ENCODE results near the gene SETD4.
"Not testable (repeated sequence)": the region's sequence is repeated elsewhere in the genome, so short reads cannot be mapped to it uniquely, and the experiment has no call there.

The SETD4 gene

DNA sequence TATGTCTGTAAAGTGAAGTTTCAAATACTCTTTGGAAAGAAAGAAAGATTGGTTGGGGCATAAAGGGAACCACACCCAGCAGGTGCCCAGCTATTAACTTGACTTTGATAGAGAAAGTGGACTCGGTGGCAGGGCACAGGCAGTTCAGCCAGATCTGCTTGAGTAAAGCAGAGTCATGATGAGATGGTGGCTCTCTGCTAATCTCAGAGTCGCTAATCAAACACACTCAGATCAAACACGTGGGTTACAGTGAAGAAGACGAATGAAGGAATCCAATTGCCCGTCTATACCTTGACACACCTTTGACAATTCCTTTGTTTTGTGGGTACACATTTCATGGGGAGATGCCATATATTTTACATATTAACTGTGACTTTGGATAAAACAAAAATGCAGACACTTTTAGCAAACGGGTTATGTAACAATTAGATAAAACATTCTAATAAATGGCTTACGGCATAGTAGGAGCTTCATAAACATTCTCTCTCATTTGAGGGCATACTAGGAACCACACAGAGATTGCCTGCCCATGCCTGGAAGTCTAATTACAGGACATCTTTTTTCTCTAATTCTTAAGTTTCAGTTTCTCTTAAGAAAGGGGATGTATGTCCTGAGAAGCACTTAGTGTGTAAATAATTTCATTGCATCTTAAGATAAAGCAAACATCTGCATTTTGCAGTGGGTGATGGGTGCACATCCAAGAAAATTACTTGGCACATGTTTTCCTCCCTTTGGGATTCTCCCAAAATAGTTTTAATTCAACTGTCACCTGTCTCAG is 16.7 kb upstream of the SETD4 start:
- no peak for DNase-seq

DNA sequence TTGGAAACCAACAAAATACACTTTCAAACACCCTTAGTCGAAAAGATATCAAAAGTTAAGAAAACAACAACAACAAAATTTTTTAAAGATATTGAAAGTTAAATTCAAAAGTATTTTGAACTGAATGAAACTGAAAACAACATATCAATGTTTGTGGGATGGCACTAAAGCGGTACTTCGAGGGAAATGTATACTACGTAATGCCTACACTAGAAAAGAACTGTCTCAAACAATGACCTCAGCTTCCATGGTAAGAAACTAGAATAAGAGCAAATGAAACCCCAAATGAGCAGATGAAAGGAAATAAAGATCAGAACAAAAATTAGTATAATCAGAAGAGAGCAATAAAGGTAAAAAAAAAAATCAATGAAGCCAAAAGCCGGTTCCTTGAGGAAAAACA is 15.6 kb upstream of the SETD4 start:
- DNase-seq = no peak

DNA sequence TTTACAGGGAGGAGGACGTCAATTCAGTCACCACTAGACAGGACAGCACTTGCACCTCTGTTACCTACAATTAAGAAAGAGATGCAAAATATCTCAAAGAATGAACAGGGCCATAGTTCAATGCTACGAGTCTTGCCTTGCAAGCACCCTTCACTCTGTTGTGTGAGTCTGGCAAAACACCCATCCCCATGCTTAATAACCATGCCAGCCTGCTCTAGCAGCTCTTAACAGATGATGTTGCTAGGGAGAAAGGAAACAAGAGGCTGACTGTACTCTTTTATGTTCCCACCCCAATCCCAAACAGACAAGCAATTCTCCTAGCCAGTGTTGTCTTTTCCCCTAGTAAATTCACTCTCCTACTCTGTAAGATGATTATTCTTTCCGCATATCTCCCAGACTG is 14.8 kb upstream of the SETD4 start:
- no peak for DNase-seq

DNA sequence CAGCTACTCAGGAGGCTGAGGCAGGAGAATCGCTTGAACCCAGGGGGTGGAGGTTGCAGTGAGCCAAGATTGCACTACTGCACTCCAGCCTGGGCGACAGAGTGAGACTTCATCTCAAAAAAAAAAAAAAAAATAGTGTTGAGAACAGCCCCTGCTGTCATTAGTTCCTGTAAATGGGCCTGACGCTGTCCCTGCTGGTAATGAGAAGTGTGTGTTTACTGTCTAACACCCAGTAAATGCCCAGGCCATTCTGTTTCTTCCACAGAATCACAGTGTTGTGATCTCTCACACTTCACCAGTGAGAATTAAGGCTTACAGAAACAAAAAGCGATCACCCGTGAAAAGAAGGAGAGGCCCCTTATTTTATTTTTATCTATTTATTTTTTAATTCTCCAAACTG is 13.6 kb upstream of the SETD4 start:
- not testable (repeated sequence) for DNase-seq

DNA sequence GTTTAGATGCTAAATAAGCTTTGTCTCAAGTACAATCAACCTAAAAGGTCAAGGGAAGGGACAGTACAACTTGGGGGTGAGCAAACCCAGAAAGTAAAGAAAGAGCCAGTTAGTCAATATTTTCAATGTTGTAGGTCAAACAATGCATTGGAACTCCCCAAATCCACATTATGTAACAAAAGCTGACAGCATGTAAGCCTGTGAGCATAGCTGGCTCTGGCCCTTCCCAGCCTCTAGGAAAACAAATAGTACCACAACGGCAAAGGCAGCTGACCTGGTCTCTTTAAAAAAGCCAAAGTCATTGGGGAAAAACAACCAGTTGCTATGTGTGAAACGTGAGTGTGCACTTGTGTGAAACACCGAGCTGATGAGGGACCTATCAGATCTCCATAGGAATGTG is 12.9 kb upstream of the SETD4 start:
- DNase-seq = no peak

DNA sequence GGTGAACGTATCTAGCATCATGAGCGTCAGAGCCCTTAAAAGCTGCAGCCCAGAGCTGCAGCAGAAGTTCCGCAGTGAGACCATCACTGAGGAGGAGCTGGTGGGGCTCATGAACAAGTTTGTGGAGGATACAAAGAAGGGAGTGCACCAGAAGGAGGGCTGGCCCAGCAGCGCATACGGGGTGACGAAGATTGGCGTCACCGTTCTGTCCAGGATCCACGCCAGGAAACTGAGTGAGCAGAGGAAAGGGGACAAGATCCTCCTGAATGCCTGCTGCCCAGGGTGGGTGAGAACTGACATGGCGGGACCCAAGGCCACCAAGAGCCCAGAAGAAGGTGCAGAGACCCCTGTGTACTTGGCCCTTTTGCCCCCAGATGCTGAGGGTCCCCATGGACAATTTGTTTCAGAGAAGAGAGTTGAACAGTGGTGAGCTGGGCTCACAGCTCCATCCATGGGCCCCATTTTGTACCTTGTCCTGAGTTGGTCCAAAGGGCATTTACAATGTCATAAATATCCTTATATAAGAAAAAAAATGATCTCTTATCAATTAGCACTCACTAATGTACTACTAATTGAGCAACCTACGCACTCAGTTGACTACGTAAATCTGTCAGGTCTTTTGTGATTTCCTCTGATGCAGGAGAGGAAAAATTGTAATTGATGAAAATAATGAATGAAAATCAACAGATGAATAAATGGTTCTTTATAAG is 12.3 kb upstream of the SETD4 start:
- DNase-seq = no peak

DNA sequence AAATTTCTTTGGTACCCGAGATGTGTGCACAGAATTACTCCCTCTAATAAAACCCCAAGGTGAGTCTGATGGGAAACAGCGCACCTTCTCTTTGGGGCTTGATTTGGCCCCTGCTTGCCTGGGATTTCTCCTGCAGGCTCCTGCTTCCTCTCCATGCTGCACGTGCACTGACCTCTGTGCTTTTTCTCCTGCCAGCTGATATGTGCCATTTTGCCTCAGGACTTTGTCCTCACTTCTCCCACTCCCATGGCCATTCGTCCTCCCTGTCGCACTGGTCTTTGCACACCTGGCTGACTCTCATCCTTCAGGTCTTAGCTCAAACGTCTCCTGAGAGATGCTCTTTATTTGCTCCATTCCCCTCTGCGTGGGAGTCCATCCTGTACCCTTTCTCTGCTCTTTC is 10.7 kb upstream of the SETD4 start:
- no peak for DNase-seq

DNA sequence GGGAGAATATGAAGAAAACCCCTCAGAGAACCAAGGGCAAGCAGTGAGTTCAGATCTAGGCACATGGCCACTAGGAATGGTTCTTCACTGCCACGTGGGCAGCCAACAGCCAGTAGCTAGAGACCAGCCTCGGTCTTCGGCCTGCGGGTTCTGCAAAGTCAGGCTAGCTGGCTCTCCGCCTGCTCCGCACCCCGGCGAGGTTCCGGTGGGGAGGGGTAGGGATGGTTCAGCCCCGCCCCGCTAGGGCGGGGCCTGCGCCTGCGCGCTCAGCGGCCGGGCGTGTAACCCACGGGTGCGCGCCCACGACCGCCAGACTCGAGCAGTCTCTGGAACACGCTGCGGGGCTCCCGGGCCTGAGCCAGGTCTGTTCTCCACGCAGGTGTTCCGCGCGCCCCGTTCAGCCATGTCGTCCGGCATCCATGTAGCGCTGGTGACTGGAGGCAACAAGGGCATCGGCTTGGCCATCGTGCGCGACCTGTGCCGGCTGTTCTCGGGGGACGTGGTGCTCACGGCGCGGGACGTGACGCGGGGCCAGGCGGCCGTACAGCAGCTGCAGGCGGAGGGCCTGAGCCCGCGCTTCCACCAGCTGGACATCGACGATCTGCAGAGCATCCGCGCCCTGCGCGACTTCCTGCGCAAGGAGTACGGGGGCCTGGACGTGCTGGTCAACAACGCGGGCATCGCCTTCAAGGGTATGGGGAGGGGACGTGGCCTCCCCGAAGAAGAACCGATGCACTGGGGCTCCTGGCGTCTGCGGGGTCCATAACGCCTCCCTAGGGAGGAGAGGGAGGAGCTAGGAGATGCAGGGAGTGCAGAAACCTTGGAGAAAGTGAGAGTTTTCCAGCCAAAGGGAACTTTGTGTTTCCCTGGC is 9.6 kb upstream of the SETD4 start, which contains the start of gene CBR1:
Gene CBR1, plus strand, starts transcription at position 312 of the 871 bp plus-strand sequence. Its CDS starts 92 bp downstream, at position 404.
- peak; percentile 55 for DNase-seq

DNA sequence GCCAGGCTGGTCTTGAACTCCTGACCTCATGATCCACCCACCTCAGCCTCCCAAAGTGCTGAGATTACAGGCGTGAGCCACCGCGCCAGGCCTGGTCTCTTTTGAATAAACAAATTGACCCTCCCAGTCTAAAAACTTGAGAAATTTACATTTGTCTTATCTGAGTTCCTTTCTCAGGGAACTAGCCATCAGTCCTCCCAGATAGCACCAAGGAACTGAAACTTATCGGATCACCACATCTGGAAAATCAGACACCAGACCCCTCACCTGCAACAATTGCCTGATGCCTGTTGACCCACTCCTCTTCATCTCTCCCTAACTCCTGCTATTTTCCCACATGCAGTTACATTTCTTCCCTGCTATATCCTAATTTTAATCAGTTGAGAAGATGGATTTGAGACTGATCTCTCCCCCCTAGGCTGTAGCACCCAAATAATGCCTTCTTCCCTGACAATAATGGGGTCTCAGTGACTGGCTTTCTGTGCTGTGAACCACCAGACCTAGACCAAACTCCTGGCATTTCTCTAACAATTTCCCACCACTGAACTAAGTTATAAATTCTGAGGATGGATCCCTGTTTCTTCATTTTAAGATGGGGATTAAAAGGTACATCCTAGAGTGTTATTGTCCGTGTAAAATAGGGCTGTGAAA is 8.5 kb upstream of the SETD4 start:
- DNase-seq = no peak

DNA sequence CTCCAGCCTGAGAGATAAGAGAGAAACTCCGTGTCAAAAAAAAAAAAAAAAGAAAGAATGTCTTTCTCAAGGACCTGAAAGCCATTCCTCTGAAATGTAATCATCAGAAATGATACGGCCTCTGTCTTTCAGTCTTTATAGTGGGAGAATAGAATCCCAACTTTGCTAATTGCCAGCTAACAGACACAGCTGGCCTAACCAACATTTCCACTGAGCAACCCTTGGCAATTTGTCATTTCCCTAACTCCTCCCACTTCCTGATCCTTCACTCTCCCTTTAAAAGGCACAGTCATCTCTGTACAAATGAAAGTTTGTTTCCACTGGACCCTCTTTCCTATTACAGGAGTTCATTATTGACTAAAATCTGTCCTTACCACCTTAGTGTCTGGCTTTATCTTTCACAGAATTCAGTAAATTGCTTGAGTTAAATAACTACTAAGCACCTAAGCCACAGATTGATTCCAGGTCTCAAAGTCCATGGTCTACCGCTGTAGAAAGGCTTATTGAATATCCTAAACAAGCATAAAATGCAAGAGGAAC is 5.2 kb upstream of the SETD4 start:
- no peak for DNase-seq

DNA sequence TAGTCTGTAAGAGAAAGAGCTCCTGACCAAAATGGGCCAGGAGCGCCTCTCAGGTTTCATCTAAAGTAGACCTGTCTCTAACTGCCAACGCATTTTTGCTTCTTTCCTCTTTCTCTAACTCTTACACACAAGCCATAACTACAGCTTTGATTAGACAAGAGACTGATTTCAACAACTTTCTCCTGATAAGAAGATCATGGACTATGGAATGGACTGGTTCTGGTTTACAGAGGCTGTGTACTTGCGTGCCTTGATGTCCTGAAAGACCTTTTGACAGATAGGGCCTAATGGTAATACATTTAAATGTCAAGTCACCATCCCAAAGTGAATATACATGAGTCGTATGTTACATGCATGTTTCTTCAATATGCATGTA is 3.7 kb upstream of the SETD4 start:
- no peak for DNase-seq

DNA sequence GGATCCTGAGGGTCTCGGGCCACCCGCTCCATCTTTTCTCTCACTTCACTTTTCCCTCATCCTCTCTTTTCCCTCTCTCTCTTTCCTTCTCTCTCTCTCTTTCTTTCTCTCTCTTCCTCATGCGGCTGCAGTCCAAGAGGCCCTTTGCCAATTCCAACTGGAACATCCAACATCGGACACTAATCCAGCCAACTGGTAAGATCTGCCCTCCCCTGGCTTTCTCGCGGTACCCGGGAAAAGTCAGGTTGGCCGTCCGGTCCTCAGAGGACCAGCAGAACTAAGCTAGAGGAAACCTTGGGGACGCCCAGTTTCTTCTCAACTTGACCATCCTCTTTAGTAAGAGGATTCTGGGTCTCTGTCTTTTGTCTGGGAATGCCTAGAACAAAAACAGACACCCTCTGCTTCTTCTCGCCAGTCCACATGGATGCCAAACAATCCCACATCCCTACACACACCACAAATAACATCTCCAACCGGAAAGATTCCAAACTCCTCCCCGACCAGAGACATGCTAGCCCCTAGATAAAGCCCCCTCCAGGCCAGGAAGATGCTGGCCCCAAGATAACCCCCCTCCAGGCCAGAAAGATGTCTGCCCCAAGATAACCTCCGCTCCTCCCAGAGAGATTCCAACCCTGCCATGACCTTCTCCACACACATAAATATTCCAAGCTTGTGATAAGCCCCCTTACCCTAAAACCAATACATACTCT is 3.2 kb upstream of the SETD4 start:
- no peak for DNase-seq

DNA sequence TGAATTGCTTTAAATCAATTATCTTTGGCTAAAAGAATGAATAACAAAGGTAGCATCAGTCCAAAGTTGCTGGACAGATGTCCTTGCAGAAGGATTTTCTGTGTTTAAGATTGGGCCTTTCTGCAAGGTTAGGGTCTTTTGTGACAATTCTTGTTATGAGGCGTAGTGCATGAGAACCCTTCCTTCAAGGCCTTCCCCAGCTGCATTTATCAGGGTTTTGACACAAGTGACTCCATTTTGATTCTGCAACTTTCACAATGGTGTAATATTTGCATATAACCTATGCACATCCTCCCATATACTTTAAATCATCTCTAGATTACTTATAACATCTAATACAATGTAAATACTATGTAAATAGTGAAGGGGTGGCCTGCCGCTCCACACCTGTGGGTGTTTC is 1.1 kb upstream of the SETD4 start:
- no peak for DNase-seq

DNA sequence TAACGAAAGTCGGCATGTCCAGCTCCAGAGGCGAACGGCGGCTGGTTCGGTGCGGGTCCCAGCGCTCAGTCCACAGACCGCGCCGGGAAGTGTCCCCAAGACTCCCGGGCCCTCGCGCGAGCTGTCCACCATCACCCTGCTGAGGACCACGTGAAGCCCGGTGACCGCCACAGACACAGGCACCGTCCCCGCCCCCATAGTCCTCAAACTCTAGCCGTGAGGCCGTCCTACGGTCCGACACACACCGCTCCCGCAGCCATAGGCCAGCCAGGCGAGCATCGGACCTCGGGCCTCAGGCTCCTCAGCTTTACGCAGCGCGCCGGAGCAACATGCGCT is 535 bp downstream of the SETD4 start:
- no peak for DNase-seq

DNA sequence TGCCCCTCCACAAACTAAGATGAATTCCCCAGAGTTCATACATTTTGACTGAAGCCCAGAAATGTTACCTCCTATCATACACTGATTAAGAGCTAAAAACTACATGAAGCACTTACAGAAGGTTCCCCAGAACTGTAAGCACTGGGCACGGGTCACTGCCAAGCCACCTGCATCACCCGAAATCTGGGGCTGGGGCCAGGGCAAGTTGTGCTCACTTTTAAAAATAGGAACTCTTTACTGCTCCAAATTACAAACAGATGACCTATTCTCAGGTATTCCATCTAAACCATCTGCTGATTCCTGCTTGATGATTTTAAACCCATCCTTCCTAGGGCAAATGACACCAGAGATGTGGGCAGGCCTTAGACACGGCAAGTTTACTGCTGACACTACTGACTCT is 4.8 kb downstream of the SETD4 start:
- DNase-seq = no peak

DNA sequence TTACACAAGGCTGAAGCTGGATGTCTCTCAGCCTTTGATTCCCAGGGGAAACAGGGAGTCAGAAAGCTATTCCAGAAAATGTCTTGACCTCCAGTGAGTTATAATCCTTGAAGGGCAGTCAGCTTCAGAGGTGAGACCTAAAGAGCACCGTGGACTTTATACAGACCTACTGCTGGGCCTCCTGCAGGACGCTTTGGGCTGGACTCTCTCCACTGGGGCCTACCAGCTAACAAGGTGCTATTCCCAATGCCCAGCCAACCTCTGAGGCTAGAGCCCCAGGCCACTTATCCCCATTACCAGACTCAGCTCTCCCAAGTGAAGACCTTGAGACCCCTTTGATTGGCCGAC is 6.6 kb downstream of the SETD4 start:
- DNase-seq = no peak

DNA sequence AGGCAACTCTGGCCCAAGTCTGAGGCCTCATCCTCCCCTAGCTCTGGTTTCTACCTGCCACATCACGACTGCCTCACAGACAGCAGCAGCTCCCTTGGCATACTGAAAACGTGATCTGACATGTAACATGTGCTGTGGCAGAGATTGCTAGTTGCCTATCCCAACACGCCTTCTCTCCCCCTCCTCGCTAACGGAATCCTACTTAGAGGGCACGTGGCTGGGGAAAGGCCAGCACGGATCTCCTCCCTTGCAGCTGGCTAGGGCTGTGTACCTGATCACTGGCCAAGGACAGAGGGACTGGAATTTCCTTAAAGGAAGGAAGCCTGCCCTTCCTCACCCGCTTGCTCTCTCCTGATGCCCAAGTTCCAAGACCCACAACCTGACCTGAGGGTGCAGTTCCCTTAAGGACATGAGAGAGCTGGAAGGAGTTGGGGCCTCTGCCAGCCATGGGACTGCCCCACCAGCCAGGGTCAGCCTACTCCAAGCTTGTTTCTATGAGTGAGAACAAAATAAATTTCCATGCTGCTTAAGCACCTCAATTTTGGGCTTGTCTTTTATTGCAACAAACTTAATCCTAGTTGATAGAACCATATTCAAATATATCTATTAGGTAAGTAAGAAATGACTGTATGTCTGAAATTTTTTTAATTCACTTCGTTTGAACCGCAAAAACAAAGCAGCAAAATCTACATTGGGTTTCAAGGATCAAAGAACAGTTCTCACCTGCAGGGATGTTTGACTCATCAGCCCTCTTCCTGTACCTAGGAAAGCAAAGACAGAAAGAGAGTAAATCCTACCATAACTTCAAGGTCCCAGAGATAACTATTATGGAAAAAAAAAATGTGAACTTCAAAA is 7.2 kb downstream of the SETD4 start:
- no peak for DNase-seq

DNA sequence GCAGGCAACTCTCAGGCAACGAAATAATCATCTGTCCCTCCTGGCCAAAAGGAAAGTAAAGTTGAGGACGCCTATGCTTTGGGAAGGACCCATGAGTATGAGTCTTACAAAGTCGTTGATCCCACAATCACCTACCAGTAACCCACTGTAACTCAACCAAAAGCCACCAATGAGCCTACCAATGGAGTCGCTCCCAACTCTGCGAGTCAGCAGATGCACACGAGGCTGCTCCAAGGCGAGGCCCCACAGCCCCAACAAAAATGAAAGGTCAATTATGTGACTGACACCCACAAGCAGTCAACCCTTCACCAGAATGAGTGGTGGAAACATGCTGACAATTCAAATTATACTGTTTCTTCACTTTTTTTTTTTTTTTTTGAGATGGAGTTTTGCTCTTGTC is 12.0 kb downstream of the SETD4 start:
- DNase-seq = no peak

DNA sequence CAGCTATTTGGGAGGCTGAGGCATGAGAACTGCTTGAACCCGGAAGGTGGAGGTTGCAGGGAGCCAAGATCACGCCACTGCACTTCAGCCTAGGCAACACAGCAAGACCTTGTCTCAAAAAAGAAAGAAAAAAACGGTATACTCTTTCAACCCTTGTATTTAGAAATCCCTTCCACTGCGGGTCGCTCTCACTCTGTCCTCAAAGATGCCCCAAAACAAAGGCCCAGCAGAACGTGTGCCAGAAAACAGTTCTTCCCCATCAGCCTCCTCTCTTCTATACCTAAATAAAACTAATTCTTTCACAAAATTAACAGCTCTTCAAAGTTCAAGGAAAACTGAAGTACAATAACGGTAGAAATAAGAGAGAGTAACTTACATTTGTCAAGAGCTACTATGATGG is 13.2 kb downstream of the SETD4 start:
- no peak for DNase-seq

DNA sequence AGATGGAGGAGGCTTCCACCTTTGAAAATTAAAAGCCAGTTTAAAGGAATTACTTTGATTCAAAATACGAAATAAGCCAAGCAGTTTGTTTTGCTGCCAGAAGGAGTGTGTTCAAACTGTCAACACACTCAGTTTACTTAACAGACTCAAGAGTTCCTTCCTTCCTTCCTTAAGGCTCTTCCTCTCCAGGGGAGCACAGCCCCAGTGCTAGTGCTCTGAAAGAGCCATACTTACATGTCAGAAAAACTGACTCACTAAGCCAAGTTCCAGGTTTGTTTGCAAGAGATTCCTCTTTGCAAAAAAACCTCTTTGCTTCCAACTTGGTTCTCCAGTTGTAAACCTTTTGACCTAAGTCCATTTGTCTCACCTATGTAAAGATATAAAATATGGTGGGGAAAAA is 14.3 kb downstream of the SETD4 start:
- DNase-seq = no peak

DNA sequence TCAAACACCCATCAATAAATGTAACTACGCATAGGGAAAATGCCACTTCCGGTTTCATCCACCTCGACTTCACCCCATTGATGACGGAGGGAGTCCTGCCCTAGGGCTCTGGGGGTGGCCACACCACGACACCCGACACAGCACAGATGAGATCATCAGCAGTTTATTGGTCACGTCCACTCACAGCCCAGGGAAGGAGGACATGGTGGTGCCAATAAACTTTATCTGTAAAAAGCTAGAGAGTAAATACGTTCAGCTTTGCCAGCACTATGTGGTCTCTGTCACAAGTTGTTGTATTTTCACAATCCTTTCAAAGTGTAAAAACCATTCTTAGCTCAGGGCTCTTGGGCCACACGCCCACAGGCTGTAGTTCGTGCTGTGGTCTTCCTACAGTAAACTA is 16.3 kb downstream of the SETD4 start:
- DNase-seq = no peak

All from NCI-H187 treated with DMSO at 0.1 percent for 48 hours (cell line).